HG03520 (cell line): Measurements from ENCODE around the gene MEG3.
"Not testable (repeated sequence)": the region's sequence is repeated elsewhere in the genome, so short reads cannot be mapped to it uniquely, and the experiment has no call there.

Experiments used
- ATAC-seq: cut with Tn5 transposase; IDR thresholded peaks from one replicate; pipeline ENCODE4 v1.9.1; 2021; ENCODE audit warnings: mild to moderate bottlenecking, moderate library complexity; ENCODE audit not compliant: unreplicated experiment

The MEG3 gene

GRCh38 chr14:100788517-100788916 lies 37.4 kb upstream of the MEG3 start:
- no peak for ATAC-seq

GRCh38 chr14:100788942-100789341 lies 37.0 kb upstream of the MEG3 start:
- ATAC-seq, result no peak

GRCh38 chr14:100789460-100790417 lies 36.2 kb upstream of the MEG3 start:
- ATAC-seq, result no peak

GRCh38 chr14:100790502-100791347 lies 35.2 kb upstream of the MEG3 start:
- no peak for ATAC-seq

GRCh38 chr14:100791348-100791735 lies 34.6 kb upstream of the MEG3 start:
- no peak for ATAC-seq

GRCh38 chr14:100791995-100792394 lies 33.9 kb upstream of the MEG3 start:
- no peak for ATAC-seq

- no peak for ATAC-seq
Observed at GRCh38 chr14:100796946-100797345, 29.0 kb upstream of the MEG3 start.

GRCh38 chr14:100800041-100800440 lies 25.9 kb upstream of the MEG3 start:
- no peak for ATAC-seq

GRCh38 chr14:100801433-100801832 lies 24.5 kb upstream of the MEG3 start:
- not testable (repeated sequence) for ATAC-seq

- ATAC-seq, result no peak
Observed at GRCh38 chr14:100802179-100802578, 23.7 kb upstream of the MEG3 start.

- no peak for ATAC-seq
Observed at GRCh38 chr14:100802766-100803165, 23.2 kb upstream of the MEG3 start.

GRCh38 chr14:100803226-100803625 lies 22.7 kb upstream of the MEG3 start:
- ATAC-seq, result no peak

- ATAC-seq, result no peak
Observed at GRCh38 chr14:100803676-100804075, 22.2 kb upstream of the MEG3 start.

GRCh38 chr14:100804138-100804537 lies 21.8 kb upstream of the MEG3 start:
- ATAC-seq, result no peak

- no peak for ATAC-seq
Observed at GRCh38 chr14:100804558-100805309, 21.2 kb upstream of the MEG3 start.

- no peak for ATAC-seq
Observed at GRCh38 chr14:100806386-100806785, 19.5 kb upstream of the MEG3 start.

GRCh38 chr14:100807496-100807895 lies 18.4 kb upstream of the MEG3 start:
- no peak for ATAC-seq

- no peak for ATAC-seq
Observed at GRCh38 chr14:100807979-100808734, 17.8 kb upstream of the MEG3 start.

GRCh38 chr14:100810435-100810834 lies 15.5 kb upstream of the MEG3 start:
- no peak for ATAC-seq

- ATAC-seq, result no peak
Observed at GRCh38 chr14:100810861-100811461, 15.0 kb upstream of the MEG3 start.
